Stimulated activated CD8-positive, alpha-beta memory T cell treated with anti-CD3 and anti-CD28 coated beads, Interleukin-12 subunit alpha, Interleukin-12 subunit beta, amount 100 ng/mL, for 24 hours (primary cell): ENCODE data around the gene ASCC1.

ENCODE experiments used
- DNase-seq: peaks from one replicate; pipeline ENCODE4 v3.0.0-alpha.2; 2020; ENCODE audit errors: extremely low read depth

The ASCC1 gene

DNA sequence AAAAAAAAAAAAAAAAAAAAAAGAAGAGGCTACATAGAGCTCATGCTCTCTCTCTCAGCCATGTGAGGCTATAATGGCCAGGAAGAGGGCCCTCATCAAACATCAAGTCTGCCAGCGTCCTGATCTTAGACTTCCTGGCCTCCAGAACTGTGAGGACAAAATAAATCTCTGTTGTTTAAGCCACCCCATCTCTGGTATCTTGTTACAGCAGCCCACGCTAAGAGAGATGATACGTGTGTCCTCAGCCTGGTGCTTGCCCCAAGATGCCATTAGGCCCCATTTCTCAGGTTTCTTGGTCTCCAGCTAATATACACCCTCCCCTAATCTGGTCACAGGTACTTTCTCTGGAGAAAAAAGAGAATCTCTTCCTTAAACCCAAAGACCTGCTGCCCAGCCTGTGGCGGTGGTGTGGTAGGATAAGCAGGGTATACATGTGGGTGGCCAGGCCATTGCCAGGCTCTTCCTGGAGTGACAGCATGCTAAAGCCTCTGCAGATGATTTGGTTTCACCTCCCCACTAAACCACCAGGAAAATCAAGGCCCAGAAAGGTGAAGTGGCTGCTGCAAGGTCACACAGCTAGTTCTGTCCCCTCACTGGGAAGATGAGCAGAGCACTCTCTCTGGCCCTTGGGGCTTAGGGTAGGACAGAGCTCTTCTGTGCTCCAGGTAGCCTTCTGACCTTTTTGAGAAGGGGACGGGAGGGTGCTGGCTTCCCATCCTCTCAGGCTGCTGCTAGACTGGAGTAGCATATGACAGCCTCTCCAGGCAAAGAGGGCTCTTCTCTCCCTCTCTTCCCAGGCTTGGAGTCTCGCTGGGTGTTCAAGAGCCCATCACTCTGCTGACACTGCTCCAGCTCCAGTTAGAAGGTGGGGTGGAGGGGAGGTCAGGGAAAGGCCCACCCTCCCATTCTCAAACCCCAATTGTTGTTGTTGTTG is 133.0 kb downstream of the ASCC1 start:
- DNase-seq, result no peak

DNA sequence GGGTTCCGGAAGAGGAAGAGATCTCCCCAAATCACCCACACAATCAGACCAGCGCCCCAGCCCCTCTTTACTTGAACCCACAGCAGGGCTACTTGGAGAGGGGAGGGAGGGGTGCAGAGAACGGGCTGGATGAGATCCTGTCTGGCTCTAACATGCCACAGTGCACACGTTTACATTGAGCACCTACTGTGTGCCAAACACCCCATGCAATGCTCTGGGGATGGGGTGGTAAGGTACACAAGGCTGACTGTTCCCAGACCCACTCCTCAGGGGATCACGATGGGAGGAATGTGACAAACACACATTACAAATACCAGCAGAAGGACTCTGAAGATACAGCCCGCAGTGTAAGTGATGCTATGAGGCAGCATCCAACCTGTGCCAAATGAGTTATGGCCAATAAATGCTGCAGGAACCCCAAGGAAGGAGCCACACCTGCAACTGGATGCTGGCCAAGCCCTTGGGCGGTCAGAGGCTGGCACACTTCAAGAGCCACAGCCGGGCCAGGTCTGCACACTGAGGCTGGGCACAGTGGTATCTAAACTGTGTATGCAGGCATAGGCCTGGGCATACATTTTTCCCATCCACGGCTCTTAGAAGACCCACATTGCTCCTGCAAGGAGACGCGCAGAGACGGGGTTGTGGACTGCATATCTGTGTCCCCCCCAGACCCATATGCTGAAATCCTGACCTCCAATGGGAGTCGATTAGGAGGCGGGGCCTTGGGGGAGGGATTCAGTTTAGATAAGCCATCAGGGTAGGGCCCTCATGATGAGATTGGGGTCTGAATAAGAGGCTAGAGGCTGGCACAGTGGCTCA is 134.1 kb downstream of the ASCC1 start:
- no peak for DNase-seq

DNA sequence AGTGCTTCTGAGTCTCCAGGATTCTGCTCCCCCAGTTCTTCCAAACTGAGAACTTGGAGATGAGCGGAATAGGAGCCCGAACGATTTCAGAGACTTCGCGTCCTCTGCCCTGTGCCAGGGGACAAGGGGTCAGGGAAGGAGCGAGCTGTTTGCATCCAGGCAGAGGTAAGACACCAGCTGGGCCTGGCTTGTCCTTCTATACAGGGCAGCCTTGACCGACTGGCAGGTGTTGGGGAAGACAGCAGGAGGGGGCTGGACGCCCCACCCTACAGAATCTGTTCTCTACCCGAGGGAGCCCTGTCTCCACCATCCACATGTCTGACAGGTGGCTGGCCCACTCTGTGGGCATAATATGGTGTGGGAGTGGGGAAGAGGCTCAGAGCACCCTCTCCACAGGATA is 134.9 kb downstream of the ASCC1 start:
- DNase-seq, result no peak

DNA sequence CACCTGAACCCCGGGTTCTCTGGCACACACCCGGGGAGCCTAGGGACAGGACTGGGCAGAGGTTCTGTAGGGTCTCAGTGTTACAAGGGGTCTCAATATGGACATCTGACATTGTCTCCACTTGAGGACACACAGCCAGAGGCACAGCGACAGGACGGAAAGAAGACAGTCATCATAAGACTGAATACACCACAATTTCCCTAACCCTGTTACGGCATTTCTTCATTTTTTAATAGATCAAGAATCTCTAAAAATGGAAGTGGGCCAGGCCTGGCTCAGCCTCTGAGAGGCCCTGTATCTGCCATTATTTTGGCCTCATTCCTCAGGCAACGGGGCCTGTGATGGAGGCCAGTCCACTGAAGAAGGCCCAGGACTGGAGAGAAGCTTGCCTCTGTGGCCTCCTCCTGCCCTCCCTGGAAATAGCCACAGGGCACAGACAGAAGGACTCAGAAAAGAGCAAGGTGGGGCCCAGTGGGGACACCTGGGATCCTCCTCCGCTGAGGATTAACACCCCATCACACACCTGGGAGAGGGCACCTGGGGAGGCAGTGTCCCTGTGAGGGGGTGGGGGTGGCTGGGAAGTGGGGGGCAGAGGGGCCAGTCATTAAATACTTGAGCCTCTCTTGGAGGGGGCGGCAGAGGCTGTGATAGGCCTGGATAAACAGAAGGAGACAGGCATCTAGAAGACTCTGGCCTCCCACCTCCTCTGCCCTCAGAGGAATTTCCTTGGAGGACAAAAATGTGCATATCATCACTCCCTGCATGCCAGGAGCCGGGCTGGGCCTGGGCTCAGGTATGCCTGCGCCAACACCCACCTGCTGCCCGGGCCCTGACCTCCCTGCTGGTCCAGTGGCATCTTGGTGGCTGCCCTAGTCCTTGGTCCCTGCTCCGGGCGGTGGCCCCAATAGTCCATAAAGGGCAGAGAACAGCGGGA is 135.8 kb downstream of the ASCC1 start:
- DNase-seq, result no peak

DNA sequence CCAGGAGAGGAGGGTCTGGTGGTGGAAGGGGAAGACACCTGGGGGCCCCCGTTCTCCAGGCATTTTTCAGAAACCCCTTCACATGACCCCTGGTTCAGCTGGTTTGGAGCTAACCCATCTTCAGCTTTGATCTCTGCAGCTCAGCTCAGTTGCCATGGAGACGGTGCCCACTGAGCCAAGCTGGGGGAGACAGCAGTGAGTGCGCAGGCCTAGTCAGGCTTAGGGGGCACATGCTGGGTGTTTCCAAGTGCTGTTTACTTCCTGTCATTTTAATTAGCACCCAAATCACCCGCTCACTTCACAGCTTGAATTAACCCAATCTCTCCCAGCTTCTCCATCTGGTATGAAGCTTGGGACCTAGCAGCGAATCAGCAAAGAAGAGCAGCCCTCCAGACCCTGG is 136.7 kb downstream of the ASCC1 start:
- peak; percentile 44 for DNase-seq

DNA sequence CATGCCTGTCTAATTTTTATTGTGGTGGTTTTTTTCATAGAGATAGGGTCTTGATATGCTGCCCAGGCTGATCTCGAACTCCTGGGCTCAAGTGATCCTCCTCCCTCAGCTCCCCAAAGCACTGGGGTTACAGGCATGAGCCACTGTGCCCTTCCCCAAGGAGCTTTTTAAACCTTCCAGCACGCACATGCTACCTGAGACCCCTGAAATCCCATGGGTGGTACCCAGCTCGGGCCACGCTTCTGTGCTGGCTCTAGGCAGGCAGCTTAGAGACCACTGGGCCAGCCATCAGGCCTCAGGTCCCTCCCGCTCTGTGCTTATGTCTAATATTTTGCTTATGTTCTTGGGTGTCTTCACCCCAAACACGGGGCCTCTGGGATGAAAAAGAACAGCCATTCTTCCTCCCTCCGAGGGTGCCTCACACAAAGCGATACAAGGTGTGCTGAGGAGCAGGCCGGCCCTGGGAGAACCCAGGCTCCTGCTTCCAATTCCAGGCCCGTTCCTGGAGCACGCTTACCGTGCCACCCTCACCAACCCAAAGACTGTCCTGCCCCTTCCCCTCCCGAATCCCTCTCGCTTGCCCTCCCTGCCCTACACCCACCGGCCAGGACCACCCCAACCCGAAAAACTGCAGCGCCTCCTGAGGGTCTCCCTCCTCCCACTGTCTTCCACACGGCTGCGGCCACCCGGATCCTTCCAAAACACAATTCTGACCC is 138.6 kb downstream of the ASCC1 start:
- DNase-seq, result no peak

DNA sequence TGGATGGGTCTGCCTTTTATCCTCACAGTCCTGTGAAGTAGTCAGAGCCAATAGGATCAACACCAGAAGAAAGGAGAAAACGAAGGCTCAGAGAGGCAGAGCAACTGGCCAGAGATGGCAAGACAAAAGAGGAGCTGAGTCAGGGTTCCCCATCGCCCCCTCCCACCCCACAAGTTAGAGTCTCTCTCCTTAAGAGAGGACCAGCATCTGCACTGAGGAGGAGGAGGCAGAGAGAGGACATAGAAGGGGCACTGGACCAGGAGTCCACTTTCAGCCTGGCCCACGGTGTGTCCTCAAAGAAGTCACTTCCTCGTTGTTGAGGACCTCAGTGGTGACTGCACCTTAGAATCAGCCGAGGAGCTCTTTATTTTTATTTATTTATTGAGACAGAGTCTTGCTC is 139.3 kb downstream of the ASCC1 start:
- no peak for DNase-seq

DNA sequence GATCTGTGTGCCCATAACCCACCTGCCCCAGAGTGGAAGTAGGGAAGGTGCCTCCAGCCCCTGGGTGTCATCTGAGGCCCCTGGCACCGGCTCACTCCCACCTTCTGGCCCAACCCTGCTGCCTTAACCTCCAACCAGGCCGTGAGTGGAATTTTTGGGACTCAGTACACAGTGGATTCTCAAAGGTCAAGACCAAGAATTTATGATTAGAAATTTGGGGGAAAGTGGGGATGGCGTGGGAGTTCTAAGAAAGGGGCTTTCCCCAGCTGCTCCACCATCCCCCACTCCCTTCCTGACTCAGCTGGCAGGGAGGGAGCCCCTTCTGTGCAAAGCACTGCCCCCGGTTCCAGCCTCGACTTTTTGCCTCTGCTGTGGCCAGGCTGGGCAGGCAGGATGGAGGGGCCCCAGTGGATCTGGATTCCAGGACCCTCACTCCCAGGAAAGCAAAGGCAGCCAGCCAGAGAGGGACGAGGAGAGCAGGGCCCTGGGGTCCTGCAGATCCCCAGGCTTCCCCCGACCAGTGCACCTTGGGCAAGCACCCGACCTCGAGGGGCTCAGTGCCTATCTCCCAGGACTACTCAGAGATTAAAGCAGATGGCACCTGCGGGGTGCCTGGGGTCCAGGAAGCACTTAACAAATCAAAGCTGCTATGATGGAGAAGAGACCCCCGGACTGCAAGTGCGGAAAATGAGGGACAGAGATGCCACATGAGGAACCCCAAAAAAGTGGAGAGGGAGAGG is 140.5 kb downstream of the ASCC1 start:
- DNase-seq, result no peak

DNA sequence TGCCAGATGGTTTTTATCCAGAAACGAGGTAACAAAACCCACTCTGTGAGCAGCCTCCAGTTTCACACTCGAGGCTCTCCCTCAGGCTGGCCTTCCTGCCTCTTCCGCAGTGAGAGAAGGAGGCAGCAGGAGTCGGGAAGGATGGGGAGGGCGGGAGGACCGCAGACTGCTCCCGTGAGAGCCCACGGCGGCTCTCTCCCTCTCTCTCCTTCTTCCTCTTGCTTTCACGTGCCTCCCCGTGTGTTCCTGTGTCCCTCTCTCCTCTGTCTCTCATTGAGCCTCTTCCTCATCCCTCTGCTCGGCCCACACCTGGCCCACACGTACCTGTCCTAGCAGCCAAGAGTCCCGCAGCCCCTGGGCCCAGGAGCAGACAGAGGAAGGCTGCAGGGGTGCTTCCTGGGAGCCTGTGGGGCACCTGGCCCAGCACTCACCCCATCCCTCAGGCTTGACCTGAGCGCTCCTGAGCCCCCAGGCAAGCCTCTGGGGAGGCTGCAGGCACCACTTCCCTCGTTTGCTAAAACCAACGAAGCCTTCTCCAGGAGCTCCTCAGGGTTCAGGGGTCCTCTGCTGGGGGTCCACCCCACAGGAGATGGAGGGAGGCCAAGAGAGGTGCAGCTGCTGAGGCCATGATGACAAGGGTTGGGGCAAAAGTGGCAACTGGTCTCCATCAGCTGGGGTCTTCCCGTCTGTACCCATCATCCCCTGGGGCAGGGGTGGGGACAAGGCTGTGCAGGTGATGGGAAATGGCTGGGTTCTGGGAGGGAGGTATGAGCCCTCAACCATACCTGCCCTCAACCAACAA is 141.3 kb downstream of the ASCC1 start:
- DNase-seq, result no peak

DNA sequence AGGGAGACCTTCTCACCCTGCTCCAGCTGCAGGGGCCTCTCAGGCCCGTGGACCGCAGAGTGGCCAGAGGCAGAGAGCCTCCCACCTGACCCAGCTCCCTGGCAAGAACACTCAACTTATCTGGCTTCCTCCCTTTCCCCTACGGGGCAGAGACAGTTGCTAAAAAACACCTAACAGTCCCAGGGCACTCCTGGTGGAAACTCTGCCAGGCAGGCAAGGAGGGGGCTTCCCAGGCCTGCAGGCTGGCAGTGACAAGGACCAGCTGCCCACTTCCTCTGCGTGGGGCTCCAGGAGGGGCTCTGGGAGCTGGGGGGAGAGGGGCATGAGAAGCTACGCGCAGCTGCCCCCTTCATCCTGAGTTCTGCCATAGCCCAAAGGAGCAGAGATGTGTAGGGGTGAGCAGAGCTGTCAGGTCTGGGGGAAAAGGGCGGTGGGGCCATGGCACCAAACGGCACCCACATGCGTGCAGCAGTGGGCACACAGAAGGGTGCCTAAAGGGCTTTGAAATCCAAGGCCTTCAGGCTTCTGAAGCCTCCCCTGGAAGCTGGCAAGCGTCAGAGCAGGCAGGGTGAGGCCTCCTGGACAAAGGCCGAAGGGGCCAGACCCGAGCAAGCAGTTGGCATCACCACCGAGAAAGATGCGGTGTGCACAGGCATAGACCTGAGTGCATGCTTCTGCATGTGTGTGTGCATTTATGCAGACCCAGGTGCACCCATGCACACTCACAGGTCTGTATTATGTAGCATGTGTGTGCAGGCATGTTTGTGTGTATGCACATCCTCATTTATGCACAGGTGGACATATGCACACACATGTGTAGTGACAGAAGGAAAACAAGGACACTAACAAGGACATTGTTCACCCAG is 142.1 kb downstream of the ASCC1 start:
- no peak for DNase-seq

DNA sequence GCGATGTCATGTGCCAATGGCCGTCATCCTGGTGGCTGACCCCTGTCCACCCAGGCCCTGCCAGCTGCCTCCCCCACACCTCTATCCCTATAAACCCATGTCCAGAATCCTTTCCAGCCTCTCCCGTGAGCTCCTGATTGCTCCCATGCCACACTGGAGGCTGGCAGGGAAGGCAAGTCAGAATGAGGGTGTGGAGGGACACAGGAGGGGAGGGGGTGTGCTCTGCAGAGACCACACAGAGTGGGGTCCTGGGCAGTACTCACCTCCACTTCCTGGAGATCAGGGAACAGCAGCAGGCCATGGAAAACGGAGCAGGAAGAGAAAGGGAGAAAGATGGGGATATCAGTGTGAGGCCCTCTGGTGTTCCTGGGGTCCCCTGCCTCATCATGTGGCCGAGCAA is 143.4 kb downstream of the ASCC1 start:
- no peak for DNase-seq

DNA sequence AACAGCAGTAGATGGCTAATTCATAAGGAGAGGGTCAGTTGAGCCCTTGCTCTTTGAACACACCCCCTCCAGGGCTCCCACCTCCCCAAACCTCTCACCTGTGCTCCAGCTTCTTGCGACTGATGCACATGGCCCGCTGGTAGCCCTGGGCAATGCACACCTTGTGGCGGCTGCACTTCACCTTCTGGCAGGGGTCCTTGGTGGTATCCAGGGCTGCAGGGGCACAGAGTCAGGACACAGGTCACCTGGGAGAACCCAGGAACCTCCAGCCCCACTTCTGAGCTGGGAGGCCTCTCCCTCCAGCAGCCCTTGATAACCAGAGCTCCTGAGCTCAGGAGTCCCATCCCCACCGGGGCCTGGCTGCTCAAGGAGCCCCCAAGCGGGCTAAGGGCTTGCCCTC is 144.0 kb downstream of the ASCC1 start:
- no peak for DNase-seq

DNA sequence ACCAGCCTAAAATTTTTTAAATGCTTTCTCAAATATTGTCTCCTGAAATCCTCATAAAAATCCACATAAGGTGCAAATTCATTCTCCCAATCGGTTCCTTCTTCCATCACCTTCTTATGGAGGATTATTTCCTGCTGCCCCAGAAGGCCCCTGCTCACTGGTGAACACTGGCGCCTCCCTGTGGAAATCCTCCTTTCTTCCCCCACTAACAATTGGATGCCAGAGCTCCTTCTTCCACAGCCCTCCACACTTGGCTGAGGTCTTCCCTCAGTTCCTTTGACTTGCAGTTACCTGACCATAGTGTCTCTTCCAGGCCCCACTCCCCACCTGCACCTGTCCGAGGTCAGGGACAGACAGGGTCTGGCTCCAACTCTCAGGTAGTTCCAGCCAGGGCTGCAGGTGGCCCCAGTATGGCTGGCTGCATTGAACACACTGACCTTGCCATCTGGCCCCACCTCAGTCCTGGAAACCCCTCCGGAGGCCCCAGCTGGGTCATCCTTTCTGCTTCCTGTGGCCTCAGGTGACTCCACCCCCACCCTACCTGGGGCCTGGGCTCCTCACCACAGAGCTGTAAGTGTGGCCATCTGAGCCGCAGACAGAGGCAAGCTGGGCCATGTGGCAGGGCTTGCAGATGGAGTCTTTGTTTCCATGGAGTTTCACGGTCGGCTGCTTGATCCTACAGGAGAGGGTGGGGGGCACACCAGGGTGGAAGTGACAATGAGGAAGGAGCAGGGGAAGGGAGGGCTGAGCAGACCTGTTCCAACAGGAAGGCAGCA is 146.1 kb downstream of the ASCC1 start:
- DNase-seq, result no peak

DNA sequence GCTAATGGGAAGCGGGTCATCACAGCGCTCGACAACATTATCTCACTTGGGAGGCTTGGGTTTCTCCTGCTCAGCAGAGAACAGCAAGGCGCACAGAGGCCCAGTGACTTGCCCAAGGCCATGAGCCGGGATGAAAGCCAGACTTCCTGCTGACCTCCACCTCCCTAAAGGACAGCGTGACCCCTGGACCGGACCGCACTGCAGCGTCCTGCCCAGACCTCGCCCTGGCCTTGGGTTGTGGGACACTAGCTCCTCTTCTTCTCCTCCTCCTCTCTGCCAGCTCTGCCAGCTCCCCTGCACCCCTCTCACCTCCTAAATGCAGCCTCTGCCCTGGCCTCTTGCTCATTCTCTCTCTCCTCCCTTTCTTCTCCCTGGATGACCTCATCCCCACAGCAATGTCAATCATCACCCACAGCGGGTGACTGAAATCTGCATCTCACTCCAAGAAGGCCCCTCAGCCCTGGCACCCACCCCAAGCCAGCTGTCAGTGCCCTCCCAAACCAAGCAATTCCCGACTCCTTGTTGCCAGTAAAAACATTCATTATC is 147.1 kb downstream of the ASCC1 start:
- DNase-seq, result no peak

DNA sequence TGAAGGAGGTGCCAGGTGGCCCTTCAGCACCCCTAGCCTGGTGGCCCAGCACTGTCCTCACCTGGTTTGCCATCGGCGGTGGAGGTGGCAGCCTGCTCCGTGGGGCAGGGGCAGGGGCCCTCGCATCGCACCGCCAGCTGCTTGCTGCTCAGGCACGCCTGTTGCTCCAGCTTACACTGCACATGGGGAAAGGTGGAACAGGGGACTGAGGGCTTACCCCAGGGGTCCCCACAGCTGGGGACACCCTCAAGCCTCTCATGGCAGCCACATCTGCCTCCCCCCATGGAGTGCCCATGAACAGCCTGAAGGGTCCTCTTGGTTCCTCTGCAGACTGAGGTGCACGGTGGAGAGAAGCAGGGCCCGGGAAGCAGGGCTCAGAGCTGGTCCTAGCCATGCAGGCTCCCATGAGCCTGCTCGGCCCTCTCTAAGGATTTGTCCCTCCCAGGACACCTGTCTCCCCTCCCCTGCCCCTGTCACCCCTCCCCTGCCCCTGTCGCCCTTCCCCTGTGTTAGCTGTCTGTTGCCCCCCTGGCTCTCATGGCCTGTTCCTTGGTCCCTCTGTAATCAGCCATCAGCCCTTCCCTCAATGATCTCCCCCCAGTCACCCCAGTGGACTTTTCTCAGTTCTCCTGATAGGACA is 147.8 kb downstream of the ASCC1 start:
- no peak for DNase-seq

DNA sequence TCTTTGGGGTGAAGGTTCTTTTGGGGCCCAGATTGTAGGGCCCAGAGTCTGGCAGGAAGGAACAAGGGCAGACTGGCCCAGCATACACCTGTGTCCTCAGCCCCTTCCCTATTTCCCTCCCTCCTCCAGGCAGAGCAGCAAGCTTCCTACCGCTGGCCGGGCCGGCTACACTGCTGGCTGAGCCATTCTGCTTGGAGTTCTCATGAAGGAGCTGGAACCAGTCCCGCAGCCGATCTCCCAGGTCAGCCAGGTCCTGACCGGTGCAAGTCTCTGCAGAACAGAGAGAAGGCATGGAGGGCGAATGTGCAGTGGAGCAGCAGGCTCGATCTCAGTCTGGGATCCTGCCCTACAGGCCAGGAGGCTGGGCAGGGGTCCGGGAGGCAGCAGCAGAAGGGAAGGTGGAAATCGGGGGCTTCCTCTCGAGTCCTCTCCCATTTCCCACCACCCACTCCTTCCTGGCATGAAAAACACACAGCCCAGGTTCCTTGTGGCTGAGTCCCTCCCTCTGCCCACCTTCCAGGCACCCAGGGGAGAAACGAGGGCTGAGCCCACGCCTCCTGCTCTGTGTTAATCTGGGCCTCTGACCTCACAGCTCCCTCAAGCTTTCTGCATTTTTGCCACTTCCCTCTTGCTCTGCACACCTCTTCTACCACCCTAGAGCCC is 148.5 kb downstream of the ASCC1 start:
- DNase-seq, result no peak
